ENCODE measurements around the gene MAP4K5.

The MAP4K5 gene

DNA sequence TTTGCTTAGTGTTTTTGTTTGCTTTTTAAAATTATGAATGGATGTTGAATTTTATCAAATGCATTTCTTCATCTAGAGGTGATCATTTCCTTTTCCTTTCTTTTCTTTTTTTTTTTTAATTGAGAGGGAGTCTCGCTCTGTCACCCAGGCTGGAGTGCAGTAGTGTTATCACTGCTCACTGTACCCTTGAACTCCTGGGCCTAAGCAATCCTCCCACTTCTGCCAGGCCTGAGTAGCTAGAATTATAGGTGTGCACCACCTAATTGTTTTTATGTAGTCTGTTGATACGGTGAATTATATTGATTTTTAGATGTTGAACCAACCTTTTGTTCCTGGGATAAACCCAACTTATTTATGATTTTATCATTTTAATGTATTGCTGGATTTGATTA is 134.2 kb downstream of the MAP4K5 start:
- no peak for DNase-seq

DNA sequence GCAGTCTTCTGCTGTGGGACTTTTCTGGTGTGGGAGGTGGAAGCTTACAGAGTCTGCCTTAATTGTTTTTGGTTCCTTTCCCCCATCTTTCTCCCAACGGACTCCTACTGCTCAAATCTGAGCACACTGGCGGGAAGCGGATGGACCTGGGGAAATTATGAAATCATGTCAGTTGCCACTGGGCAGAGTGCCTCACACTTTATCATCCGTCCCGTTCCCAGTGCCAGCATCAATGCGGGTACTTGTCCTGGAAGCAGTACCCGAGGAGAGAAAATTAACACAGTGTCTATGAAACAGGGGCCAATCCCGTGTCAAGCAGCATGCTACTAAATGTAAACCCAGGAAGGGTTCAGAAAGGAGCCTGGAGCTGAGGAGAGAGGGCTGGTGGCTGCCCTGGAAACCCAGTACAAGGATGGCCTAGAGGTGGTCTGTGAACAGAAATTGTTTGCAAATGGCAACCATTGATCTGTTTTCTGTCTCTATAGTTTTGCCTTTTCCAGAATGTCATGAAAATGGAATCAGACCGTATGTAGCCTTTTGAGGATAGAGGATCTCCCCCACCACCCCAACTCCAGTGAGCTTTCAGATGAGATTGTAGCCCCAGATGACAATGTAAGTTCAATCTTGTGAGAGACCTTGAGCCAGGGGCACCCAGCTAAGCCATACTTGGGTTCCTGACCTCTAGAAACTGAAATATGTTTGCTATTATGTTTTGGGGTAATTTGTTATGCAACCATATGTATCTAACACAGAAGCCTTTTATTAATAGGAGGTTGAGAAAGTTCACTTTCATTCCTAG is 134.8 kb downstream of the MAP4K5 start:
- no peak for DNase-seq

DNA sequence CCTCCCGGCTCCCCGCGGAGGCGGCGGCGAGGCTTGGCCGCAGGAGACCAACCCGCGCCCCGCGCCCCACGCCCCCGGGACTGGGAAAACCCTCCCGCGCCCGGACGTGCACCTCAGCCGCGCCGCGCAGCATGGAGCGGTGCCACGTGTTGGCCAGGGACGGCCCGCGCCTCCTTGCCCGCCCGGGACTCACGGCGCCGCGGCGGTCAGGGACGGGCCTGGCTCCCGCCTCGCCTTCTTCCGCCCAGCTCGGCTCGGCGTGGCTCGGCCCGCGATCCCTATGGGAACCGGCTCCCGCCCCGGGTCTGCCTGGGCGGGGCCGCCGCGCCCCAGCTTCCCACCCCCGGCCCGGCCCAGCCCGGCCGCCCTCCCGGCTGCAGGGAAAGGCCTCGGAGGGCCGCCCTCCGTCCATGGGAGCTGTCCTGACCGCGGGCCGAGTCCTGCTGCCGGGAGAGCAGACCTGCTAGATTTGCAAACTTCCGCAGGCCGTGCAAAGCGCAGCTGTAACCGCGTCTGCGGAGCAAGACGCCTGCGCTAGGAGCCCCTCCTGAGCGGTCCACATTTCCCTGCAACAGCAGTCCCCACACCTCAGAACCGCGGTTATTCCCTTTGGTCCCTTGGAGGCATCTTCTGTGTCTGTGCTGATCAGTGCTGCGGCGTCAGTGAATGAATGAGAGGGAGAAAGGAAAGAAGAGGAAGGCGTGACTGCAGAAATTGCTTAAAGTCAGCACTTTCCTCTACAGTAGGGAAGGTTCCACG is 135.6 kb downstream of the MAP4K5 start, which contains the start of gene CDKL1:
Gene CDKL1, minus strand, starts transcription at position 251 of the 759 bp plus-strand sequence. CDS start 1,013 bp downstream, outside the sequence.
- DNase-seq, result peak; percentile 50

DNA sequence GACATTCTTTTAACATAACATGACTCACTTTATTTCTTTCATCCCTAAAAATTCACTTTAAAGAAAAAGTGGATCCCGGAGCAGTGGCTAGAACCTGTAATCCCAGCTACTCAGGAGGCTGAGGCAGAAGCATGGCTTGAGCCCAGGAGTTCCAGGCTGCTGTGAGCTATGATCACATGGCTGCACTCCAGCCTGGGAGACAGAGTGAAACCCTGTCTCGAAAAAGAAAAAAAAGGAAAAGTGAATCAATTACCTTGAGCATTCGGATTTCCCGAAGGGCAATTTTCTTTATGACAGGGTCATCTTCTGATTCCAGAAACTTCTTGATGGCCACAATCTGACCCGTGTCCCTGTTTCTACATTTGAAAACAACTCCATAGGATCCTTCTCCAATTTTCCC is 136.9 kb downstream of the MAP4K5 start:
- no peak for DNase-seq

DNA sequence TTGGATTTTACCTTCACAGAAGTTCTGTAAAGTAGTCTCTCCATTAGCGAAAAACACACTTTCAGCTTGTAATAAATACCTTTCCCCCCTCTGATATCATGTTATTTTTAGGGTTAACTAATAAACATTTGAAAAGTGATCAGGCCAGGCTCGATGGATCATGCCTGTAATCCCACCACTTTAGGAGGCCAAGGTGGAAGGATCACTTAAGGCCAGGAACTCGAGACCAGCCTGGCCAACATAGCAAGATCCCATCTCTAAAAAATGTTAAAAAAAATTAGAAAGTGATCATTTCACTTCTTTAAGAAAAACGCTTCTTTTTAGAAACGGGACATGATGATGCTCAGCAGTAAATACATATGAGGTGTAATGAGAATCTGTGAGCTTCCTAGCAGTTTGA is 137.7 kb downstream of the MAP4K5 start:
- DNase-seq, result no peak

DNA sequence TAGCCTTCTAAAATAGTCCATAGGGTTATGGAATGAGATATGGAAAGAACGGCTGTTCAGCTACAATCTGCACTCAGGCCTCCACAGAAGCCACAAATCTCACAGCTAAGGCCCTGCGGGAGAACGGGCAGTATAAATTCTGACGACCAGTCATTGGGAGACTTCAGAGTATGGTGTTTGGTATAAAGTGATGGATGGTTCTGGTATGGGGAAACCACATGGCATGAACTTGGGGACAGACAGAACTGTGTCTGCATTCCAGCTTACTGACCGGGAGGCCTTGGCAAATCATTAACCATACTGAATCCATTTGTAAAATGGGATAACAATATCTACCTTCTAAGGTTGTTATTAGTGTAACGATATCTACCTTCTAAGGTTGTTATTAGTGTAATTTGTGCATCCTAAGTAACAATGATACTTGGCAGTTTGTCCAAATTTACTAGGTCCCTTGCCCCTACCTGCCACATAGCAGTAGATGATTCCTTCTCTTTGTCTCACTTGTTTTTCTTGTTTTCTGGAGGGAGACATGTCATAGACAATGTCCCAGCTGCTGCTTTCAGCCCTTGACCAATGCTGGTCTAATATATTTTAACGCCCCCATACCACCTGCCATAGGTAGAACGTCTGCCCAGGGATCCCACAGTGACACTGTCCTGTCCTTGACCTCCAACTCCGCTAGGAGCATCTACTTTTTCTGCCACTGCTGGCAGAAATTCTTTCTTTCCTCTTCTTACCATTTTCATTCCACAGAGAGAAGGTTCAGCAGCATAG is 142.5 kb downstream of the MAP4K5 start:
- DNase-seq, result no peak

DNA sequence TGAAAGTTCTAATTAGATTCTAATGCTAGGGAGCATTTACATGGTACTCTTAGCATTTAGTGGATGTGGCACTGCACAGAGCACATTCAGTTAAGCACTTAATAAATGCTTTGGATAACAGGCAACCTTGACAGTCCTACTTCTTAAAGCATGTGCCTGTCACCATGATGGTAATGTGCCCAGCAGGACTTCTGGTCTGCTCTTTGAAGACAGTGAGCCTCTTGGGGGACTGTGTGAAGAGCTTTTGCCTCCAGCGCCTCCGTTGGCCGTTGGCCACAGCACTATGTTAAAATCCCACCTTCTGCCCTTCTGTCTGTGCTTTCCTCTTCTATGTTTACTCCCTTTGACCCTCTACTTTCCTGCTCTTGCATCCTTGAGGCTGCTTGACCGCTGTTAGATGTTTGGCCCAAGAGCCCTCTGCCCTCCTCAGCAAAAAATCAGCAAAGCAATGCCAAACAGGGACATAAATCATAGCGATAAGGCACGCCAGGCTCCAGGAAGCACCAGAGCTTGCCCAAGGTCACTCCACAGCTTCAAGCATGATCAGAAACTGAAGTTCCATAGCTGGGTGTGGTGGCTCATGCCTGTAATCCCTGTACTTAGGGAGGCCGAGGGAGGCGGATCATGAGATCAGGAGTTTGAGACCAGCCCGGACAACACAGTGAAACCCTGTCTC is 144.0 kb downstream of the MAP4K5 start:
- DNase-seq, result no peak

DNA sequence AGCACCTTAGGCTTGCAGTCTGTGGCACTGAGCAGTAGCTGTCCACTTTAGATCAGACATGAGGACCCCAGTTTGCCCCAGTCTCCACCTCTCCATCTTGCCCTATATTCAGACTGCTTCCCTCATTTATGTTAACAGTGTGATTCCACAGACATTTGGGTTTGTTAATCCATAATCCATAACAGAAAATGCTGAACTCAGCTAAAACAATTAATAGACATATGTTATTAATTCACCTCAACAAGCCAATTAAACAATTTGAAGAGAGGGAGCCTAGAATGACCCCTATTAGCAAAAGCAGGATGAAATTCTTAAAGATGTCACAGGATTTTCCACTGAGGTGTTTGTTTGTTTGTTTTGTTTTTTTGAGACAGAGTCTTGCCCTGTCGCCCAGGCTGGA is 144.8 kb downstream of the MAP4K5 start:
- no peak for DNase-seq

DNA sequence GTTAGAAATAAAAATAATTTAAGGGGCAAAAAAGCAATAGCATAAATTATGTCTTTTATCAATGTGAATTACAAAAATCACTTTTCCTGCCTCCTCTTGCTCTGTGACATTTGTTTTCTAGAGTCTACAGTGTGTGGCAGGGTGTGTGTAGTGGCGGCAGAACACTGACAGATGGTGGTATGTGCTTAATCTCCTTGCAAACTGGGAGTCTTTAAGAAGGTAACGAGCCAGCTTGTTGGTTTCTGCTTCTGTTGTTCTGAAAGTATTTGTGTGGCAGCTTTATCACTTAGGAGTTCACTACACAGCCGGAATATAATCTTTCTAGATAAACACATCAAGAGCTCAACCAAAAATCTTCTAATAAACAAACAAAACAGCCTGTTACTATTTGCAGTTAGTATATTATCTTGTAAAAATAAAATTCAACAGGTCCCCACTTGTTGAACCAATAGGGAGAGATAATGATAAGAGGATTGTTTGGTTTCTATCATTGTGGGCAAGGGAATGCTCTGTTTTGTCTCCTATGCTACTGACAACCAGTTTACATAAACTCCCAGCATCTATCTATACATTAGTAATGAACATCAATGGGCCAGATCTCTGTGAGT is 148.6 kb downstream of the MAP4K5 start:
- DNase-seq, result no peak

DNA sequence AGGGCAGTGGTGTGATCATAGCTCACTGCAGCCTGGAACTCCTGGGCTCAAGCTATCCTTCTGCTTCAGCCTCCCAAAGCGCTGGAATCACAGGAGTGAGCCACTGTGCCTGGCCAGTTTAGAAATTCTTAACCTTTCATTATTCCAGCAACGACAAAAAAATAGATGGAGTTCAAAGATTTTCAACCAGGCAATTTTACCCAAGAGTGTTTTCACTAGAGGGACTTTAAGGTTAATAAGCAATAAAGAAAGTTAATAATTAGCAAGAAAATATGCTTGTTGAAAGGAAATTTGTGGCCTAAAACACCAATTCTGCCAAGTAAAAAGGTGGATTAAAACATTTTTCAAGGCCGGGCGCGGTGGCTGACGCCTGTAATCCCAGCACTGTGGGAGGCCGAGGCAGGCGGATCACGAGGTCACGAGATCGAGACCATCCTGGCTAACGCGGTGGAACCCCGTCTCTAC is 150.5 kb downstream of the MAP4K5 start:
- no peak for DNase-seq

DNA sequence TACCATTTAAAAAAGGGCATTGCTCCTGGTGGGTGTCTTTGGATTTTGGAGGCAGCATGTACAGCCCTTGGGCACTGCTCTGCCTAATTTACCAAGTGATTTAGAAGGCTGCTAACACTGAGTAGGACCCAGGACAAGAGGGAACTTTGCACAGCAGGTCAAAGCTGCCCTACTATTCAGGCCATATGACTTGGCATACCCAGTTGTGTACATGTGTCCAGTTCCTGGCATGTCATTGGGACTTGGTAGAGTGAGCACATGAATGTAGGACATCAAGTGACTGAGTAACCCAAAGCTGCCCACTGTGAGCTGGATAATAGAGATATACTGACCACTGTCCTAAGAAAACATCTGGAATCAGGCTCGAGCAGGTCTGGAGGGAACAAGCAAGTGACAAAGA is 151.4 kb downstream of the MAP4K5 start:
- DNase-seq, result no peak

DNA sequence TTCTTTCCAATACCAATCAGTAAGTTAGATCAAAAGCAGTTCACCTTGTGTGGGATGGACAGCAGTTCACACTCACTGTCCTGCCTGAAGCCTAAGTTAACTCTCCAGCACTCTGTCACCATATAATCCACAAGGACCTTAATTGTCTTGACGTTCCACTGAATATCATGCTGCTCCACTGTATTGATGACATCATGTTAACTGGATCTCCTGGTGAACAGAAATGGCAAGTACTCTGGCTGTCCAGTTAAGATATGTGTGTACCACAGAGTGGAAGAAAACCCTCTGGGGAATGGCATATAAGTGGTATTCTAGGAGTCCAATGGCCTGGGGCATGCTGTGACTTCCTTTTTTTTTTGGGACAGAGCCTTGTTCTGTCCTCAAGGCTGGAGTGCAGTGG is 151.9 kb downstream of the MAP4K5 start:
- DNase-seq, result no peak

DNA sequence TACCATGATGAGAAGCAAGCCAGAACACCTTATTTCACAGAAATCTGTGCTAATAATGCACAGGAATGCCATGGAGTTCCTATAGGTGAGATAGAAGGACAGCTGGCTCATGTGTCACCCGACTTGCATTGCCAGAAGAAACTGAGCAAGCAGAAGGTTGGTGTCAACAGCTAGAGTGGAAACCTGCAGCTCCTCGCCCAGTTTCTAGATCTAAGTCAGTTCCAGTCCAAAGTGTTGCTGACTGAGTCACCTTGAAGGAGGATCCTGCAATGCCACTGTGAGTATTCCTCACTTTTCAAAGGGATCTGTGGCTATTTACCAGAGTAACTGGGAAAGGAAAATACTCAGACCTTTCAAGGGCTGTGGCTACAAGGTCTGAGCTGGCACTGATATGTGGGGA is 152.8 kb downstream of the MAP4K5 start:
- DNase-seq, result no peak

DNA sequence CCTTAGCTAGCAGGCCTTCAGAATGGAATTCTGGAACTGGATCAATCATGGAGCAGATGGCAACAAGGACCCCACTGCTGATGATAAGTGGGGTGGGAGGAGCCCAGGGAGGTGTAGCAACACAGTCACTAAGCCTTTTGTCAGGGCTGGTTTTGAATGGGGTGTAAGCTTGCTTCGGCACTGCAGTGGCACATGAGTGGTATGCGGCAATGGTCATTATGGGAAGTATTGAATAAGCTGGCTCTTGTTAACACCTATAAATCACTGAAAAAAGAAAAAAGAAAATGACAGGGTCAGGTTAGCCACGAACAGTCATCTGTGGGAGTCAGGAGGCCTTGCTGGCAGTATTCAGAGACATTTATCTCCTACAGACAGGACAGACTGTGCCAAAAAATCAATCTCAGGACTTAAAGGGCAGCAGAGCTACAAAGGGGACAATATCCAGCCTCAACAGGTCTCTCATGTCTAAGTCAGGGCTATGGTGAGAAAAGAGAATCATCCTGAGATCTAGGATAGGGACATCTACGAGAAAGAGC is 154.8 kb downstream of the MAP4K5 start:
- DNase-seq, result no peak

DNA sequence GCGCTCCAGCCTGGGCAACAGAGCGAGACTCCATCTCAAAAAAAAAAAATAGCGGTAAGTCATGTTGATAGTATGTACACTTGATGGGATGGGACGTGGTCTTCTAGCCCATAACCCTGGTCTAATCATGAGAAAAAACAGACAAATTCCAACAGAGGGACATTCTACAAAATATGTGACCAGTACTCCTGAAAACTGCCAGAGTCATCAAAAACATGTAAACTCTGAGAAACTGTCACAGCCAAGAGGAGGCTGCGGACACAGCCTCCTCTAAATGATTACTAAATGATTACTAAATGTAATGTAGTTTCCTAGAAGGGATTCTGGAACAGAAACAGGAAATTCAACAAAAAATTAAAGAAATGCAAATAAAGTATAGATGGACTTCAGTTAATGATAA is 156.6 kb downstream of the MAP4K5 start:
- no peak for DNase-seq

DNA sequence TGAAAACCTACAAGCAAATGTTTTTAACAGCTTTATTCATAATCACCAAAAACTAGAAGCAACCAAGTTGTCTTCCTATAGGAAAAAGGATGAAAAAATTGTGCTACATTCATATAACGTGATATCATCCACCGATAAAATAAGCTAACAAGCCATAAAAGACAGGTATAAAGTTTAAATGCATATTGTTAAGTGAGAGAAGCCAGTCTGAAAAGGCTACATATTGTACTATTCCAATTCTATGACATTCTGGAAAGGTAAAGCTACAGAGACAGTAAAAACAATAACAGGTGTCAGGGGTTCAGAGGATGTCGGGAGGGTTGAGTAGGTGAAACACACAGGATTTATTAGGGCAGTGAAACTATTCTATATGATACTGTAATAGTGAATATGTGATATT is 158.4 kb downstream of the MAP4K5 start:
- DNase-seq, result no peak

DNA sequence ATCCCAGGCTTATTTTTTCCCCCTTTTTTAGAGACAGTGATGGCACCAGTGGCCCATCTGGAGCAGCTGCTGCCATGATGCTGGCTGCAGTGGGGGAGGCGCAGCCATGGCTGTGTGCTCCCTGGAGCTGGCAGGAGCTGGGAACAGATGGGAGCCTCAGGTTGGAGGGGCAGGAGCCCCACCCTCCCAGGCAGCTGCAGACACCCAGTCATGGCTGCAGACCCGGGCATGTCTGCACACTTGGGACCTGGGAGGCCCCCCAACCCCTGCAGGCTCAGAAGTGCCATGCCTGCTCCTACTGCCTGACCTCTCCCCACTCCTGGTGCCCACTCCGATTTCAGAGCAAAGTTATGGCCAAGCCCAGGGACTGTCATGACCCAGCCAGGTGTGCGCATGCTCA is 160.8 kb downstream of the MAP4K5 start:
- no peak for DNase-seq

Data from activated T-cell treated with anti-CD3 and anti-CD28 coated beads, Interleukin-2, amount 50 U/mL, for 1 hour (primary cell).